Motor neuron (in vitro differentiated cells): ENCODE results near the gene CYP1B1. TPM values are rescaled to one million over a fixed set of nuclear protein-coding genes. Genes with fewer than 3 reads are reported as not detected.

Experiments
- ATAC-seq, 8 experiments: fragments of 200-7000 bp; cut with Tn5 transposase; replicated peaks in 6 of 8; 2 replicates each; pipeline ENCODE4 v1.8.0; 2021; ENCODE audit warnings: mild to moderate bottlenecking in 8 of 8, moderate library complexity in 8 of 8
- H3K27ac ChIP-seq, 2 donors: fragments of 250-450 bp; sonication (Bioruptor Pico); 2 replicates each; pipeline ENCODE4 v1.9.0; 2021; ENCODE audit warnings: antibody characterized with exemption in 2 of 2, mild to moderate bottlenecking in 2 of 2, moderate library complexity in 1 of 2
- H3K4me1 ChIP-seq, 2 donors: fragments of 250-450 bp; sonication (Bioruptor Pico); replicated peaks in 1 of 2; 2 replicates each; pipeline ENCODE4 v1.6.1; 2021; ENCODE audit warnings: antibody characterized with exemption in 2 of 2, mild to moderate bottlenecking in 2 of 2, moderate library complexity in 1 of 2
- H3K4me3 ChIP-seq, 5 donors: fragments of 250-450 bp; sonication (Bioruptor Pico); 2 replicates each; pipeline ENCODE4 v1.9.0; 2021; ENCODE audit warnings: antibody characterized with exemption in 5 of 5, mild to moderate bottlenecking in 5 of 5, moderate library complexity in 4 of 5
- WGBS, 10 experiments: fragments of 450-650 bp; shearing (Covaris generic); methylation state at CpG; one replicate each; pipeline ENCODE4 v1.0.0; 2022; 5-methylcytosine and 5-hydroxymethylcytosine counted together
- in situ Hi-C, 9 experiments: fragments of 400-800 bp; cut with MboI; loops; one replicate each; pipeline ENCODE4 v1.15.0; 2021; ENCODE audit warnings: low sequenced_read_pairs in 9 of 9, low pct_unique_long_range_greater_than_20kb in 2 of 9; ENCODE audit not compliant: unreplicated experiment in 9 of 9
- total RNA-seq, 8 experiments: library from RNA; unstranded; fragments of 300-600 nt; gene quantifications; 2 replicates each; pipeline versions ENCODE4 v1.2.3 to v1.2.4, GENCODE V29; 2022

Gene CYP1B1
- total RNA-seq, 8 experiments from 2014 or later, result 0.27 to 122 (median 2.2) TPM

DNA sequence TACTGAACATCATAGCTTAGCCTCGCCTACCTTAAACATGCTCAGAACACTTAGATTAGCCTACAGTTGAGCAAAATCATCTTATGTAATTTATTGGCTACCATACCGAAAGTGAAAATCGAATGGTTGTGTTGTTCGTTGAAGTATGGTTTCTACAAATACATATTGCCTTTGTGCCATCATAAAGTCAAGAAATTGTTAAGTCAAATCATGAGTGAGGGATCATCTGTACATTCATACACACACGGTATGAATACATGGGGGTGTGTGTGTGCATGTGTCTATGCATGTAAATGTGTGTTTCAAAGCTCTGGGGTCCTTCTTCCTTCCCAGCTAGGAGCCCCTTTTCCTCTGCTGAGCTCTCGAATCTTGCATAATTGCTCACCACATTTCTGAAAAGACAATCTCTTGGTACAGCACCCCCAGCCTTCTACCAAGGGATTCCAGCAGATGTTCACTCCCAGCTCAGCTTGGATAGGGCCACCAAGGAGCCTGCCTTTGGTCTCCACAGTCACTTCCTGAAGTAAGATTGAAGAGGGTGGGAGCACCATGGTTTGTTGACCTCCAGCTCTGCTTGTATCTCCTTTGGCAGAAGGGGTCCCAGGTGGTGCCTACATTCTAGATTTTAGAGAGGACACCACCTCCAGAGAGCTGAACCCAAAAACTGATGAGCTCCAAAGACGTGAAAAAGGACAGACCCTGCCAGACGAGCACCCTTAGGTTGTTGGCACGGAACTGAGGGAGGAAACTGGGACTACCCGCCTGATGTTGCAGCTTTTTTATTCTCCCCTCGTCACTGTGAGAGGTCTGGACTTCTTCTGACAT lies 33.2 kb upstream of the CYP1B1 start:
- no peak overlapping the region for H3K27ac ChIP-seq
- no peak overlapping the region for H3K4me3 ChIP-seq
- peaks cover 15 to 25% of the 10 kb centered on the region in 2 donors for H3K4me1 ChIP-seq
- in situ Hi-C loops, result no loop called here
- ATAC-seq, result no peak
- WGBS, 10 experiments, result 40 to 89% (median 80%) methylated on average over 1 to 10 of the region's 11 CpGs

DNA sequence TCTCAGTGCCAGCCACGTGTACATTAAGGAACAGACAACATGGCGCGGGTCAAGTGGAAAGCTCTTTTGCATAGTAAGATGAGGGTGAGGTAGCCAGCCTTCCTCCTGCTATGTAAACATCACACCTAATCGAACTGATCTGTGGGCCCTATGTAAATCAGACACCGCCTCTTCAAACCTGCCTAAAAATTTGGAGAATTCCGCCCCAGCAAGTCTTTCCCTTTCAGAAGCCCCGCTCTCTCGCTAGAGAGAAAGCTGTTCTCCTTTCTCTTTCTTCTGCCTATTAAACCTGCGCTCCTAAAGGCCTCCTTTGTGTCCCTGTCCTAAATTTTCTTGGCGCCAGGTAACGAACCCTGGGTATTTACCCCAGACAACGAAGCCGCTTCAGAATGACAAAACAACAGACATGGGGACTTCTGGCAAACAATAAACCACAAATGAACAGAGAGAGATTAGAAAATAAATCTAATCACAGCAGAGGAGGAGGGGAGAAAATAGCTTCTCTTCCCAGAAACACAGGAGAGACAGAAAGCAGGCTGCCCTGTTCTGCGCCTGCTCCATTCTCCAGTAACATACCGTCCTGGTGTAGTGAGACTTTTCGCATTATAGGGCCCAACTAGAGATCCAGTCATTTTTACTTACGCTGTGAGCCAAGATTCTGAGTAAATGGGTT lies 31.9 kb upstream of the CYP1B1 start:
- no peak overlapping the region for H3K4me3 ChIP-seq
- H3K4me1 ChIP-seq, result peaks cover 15 to 22% of the 10 kb centered on the region in 2 donors
- ATAC-seq, result no peak
- in situ Hi-C loops, result no loop called here
- 82 to 100% (median 95%) methylated on average over 1 to 13 of the region's 17 CpGs; no CpG with 5 or more reads in 1 of the 10 experiments for WGBS, 10 experiments
- no peak overlapping the region for H3K27ac ChIP-seq

DNA sequence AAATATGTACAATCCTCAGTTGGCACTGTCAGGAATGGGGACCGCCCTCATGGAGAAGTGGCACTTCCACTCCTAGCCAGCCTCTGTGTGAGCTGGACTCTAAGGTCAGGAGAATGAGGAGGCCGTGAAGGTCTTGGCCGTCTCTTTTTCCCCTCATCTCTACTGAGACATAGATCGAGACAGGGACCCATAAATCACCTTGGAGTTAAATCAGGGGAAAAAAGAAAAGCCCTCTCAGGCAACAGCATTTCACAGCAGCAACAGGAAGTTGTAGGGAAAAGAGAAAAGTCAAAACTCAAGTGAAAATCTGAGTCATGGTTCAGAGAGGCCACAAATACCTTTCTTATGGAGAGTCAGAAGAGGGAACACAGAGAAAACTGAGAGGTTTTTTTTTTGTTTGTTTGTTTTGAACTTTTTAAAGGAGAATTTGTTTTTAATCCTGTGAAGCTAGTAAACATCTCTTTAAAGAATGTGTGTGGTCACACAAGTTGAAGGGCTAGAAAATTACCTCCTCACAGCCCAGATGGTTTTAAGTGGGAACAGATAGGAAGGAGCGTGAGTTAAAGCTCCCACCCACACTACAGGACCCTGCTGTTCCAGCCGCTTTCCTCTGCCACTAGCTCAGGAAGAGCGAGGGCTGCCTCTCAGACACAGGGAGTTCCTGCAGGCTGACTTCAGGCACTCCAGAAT lies 30.6 kb upstream of the CYP1B1 start:
- H3K27ac ChIP-seq, result no peak overlapping the region
- in situ Hi-C loops, result no loop called here

DNA sequence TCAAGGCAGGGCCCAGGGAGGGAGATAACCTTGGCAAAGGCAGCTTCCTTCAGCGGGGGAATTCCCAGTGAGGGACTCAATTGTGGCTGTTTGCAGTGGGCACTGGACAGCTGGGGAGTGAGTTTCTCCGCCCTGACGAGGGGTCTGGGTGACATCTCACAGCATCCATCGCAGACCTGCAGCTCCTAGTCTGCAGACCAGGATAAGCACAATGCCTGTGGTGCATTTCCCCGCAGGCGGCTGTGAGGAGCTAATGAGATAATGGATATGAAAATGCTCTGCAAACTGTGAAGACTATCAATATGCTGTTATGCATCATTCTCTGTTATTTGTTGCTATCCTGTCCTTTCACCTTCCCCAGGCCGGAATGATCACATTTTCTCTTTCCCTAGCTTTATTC lies 30.0 kb upstream of the CYP1B1 start:
- Histone ChIP-seq H3K4me1 (peaks cover 15 to 22% of the 10 kb centered on the region in 2 donors), H3K4me3 (no peak overlapping the region), H3K27ac (no peak overlapping the region)
- 29 to 81% (median 67%) methylated on average over 1 to 5 of the region's 7 CpGs; no CpG with 5 or more reads in 3 of the 10 experiments for WGBS, 10 experiments
- ATAC-seq, result peak in 6 of 8 experiments; percentile 26 to 89 (median 32)
- in situ Hi-C loops, result no loop called here

More for the DNA sequence above, 30.6 kb upstream of the CYP1B1 start:
- Histone ChIP-seq H3K4me1 (peaks cover 15 to 22% of the 10 kb centered on the region in 2 donors), H3K4me3 (no peak overlapping the region)
- WGBS, 10 experiments, result 4 to 90% (median 39%) methylated on average over 1 to 6 of the region's 7 CpGs; no CpG with 5 or more reads in 2 of the 10 experiments
- peak; percentile 27 to 88 (median 67) for ATAC-seq

DNA sequence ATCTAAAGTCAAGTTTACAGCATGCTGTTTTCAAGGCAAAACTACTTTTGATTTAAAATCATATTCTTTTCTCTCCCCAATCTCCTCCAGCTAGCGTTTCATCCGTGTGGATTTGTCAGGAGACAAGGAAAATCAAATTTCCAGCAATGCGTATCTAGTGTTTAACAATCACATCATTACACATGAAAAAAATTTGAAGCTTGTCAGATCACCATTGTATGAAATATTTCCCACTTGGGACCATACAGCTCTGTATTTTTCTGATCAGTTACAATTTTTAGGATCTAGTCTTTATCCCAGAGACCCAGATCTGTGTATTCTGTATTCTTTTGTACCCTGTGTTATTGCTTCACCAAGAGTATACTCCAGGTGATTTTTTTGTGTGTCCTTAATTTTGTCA lies 28.6 kb upstream of the CYP1B1 start:
- Histone ChIP-seq H3K27ac (no peak overlapping the region), H3K4me3 (no peak overlapping the region), H3K4me1 (peaks cover 16 to 19% of the 10 kb centered on the region in 2 donors)
- in situ Hi-C loops, result no loop called here
- ATAC-seq, result no peak
- WGBS, 10 experiments, result 80 to 100% (median 96%) methylated on average over 1 to 3 of the region's 3 CpGs; no CpG with 5 or more reads in 1 of the 10 experiments

DNA sequence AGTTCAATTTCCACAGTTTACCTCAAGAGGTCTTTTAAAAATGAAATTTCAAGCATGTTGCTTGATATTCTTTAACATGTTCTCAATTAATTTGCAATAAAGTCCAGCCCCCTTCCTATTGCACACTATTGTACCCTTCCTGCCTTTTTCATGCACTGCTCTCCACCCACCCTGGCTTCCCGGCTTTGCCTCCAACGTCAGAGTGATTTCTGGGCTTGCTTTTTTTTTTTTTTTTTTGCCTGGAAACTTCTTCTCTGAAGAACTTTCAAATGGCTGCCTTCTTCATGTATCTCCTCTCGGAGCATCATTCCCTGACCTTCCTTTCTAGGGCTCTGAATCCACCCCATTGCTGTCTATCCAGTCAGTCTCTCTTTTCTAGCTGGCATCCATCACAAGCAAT lies 24.4 kb upstream of the CYP1B1 start:
- 25 to 88% (median 64%) methylated on average over 1 to 3 of the region's 3 CpGs; no CpG with 5 or more reads in 1 of the 10 experiments for WGBS, 10 experiments
- Histone ChIP-seq H3K4me3 (no peak overlapping the region), H3K4me1 (peaks cover 7 to 18% of the 10 kb centered on the region in 2 donors), H3K27ac (no peak overlapping the region)
- ATAC-seq, result no peak
- in situ Hi-C loops, result no loop called here

DNA sequence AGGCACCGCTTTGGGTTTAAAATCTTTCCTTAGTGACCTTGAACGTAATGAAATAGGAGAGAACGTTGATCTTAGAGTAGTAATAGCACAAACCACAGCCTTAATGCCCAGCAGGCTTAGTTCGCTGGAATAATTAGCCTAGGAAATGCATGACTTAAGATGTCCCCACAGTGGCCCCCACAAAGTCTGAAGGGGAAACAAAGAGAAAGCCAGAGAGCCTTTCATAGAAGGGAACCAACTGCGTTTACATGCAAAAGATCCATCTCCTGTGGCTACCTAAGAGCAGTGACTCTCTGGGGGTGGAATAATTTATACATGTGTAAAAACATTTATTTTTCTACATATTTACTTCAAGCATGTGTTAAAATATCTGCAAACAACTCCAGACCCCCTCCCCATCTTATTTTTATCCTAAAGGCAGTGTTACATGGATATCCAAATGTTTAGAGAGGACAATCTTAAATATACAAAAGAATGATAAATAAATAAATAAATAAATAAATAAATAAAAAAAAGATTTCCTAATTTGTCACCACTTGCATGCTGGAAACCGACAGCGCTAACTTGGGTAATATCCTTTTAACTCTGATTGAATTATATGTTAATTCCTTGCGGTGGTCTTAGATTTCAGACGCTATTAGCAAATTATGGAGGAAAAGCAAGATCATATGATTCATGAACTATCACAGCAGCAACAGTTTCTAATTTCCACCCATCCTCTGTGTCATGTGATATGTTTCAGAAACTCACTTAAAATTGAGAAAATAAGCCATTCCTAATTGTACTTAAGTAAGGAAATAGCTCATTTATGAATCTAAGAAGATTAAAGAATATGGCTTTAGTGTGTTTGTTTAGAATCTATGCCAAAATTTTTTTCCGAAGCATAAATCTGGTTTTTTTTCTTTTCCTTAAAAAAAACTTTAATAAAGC lies 23.4 kb upstream of the CYP1B1 start:
- H3K4me3 ChIP-seq, result no peak overlapping the region
- ATAC-seq, result peak in 4 of 8 experiments; percentile 12 to 50 (median 34)
- in situ Hi-C loops, result no loop called here

DNA sequence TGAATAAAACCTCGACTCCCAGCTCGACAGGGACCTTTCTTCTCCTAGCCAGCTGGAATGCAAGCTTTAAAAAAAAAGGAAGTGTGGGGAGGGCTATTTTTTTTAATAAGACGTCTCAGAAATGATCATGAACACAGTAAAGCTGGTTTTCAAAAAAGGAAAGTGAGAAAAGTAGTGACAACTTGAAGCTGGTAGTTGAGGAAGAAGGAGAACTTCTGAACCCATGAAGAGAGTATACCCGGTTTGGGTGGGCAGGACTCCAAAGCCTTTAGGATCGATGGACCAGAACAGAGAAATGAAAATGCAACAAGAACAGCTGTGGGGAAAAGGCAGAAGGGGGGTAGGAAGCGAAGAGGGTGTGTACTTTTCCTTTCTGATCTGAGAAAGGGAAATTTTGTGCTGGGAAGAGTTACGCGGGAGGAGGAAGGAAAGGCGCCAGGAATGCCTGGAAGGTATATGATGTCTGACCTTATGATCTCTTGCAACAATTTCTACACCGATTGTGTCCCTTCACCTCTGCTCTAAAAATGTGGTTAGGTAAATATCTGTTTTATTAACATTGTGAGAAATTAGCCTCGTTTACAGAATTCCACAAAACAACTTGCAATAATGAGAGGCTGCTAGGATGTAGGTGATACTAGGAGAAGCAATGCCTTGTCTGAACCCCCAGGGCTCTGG lies 22.6 kb upstream of the CYP1B1 start:
- no peak overlapping the region for H3K4me3 ChIP-seq
- ATAC-seq, result peak in 2 of 8 experiments; percentile 20 to 62

More for the DNA sequence above, 23.4 kb upstream of the CYP1B1 start:
- Histone ChIP-seq H3K27ac (no peak overlapping the region), H3K4me1 (peaks cover 7 to 18% of the 10 kb centered on the region in 2 donors)
- 0 to 86% (median 54%) methylated on average over 2 to 10 of the region's 10 CpGs for WGBS, 10 experiments

DNA sequence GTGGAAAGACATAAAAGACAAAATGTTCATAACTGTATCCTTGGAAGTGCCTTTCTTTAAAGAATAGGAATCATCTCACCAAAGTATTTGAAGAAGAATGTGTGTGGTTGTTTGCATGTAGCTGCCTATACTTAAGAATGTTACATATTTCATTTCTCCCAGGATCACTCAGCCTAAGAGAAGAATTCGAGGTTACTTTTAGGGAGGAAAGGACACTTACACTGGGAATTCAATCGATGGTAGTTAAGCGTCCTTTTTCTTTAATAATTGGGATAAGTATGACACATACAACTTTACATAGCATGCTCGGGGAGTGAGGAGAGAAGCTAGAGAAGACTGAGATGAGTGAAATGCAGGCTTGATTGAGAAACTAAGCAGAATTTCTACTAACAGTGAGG lies 22.0 kb upstream of the CYP1B1 start:
- no peak overlapping the region for H3K27ac ChIP-seq
- no peak overlapping the region for H3K4me3 ChIP-seq
- WGBS, 10 experiments, result 31 to 100% (median 60%) methylated on average over 1 to 4 of the region's 4 CpGs; no CpG with 5 or more reads in 1 of the 10 experiments
- in situ Hi-C loops, result no loop called here
- peaks cover 7 to 18% of the 10 kb centered on the region in 2 donors for H3K4me1 ChIP-seq
- peak in 1 of 8 experiments; percentile 10 for ATAC-seq

More for the DNA sequence above, 22.6 kb upstream of the CYP1B1 start:
- Histone ChIP-seq H3K27ac (no peak overlapping the region), H3K4me1 (peaks cover 7 to 18% of the 10 kb centered on the region in 2 donors)
- WGBS, 10 experiments, result 0 to 81% (median 32%) methylated on average over 1 to 11 of the region's 11 CpGs
- in situ Hi-C loops, result no loop called here

DNA sequence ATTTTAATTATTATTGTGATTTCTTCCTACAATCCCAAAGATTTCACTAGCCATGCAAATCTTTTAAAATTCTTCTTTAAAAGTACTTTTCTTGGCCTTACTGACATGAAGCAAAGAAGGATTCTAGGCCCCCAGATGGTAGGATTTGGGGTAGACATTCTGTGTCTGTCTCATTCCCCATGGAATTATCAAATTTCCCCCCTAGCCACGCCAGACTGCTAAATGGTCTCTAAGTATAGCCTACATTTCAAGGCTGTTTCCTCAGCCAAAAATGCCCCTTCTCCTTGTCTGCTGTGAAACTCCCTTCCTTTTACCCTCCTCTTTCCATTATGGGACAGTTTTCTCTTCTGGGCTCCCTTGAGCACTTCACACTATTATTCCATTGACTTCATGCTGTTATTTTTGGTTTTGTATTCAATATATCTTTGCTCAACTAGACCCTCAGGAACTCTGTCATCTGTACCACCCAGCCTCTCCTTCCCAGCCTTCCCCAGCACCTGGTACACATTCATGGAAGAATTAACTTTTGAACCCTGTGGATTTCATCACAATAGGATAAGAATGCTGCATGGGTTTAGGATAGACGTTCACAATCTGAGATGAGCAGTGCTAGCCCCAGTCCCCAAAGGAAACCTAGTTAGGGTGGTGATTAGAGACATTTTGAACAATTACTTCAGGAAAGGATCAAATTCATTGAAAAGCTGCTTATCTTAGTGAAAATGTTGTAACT lies 21.5 kb upstream of the CYP1B1 start:
- no peak for ATAC-seq
- 50 to 100% (median 66%) methylated on average over 1 to 2 of the region's 2 CpGs for WGBS, 10 experiments
- H3K27ac ChIP-seq, result no peak overlapping the region
- peaks cover 9 to 18% of the 10 kb centered on the region in 2 donors for H3K4me1 ChIP-seq
- H3K4me3 ChIP-seq, result no peak overlapping the region
- in situ Hi-C loops, result no loop called here
